A549 (cell line): ENCODE results near the gene DBNDD1.

ENCODE experiments used
- ESRRA ChIP-seq: fragments of 150-350 bp; IDR thresholded peaks from 2 replicates; pipeline ENCODE4 v1.6.1; 2014; ENCODE audit warnings: mild to moderate bottlenecking, low read length, borderline replicate concordance
- PBX3 ChIP-seq: IDR thresholded peaks from 2 replicates; pipeline ENCODE4 v1.6.1; 2012
- RAD21 ChIP-seq, 2 experiments: fragments of >200 bp in 1 of 2; sonication (Bioruptor Twin) in 1 of 2; formaldehyde crosslinking in 1 of 2; IDR thresholded peaks in 1 of 2; conservative IDR thresholded peaks in 1 of 2; 2 replicates in 1 of 2; 3 replicates in 1 of 2; pipeline ENCODE4 v1.6.1; 2012 to 2018; ENCODE audit warnings: inconsistent platforms in 1 of 2

GRCh38 chr16:90027611-90028010, 8.4 kb upstream of the DBNDD1 start:
- no peak for TF ChIP-seq ESRRA
- TF ChIP-seq PBX3, result no peak
- TF ChIP-seq RAD21 (conservative IDR thresholded peaks at IDR 0.05 in 1 of 2, IDR thresholded peaks at IDR 0.05 in 1 of 2), result no peak
